ENCODE results near the gene PLCE1.

DNA sequence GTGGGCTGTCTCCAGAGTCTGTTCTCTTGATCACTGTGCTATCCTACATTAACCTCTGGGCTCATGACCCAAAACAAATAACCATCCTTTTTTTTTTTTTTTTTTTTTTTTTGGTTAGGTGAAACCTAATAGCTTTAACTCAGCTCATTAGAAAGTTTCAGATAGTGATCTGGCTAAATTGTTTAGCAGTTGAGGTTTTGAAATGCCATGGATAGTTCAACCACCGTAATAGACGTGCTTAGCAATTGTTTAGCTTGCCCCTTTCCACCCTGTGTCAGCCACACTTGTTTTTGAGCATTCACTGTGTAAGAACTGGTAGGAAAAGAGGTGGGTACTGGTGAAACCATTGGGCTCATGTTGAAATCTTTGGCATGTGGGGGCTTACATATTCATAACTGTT lies 3.8 kb downstream of the PLCE1 start:
- TF ChIP-seq CTCF (IDR thresholded peaks at IDR 0.05; ENCODE audit: insufficient read depth, low read depth, low read length) (no peak), EZH2 (IDR thresholded peaks at IDR 0.05; ENCODE audit: insufficient read depth, low read length) (no peak)
